ENCODE measurements around the gene TSEN2.

Gene TSEN2

GRCh38 chr3:12479919-12480427, 4.3 kb upstream of the TSEN2 start:
- Histone ChIP-seq H3K4me2 (peak overlapping the region in 3 of 11 experiments; percentile 4 to 49 (median 28); a peak in 4 of 22 replicates), H3K27ac (peak overlapping the region in 8 of 11 experiments; percentile 4 to 62 (median 40); a peak in 10 of 22 replicates), H3K9ac (peak overlapping the region in 10 of 11 experiments; percentile 3 to 42 (median 32); a peak in 10 of 22 replicates), H3K27me3 (no peaks in the 10 kb centered on the region), H3K4me3 (no peak overlapping the region), H3K4me1 (peaks cover 13 to 51% (median 20%) of the 10 kb centered on the region in 10 experiments), H3K9me3 (replicated peaks in 1 of 11) (no peaks in the 10 kb centered on the region), H4K20me1 (no peaks in the 10 kb centered on the region), H3K36me3 (no peaks in the 10 kb centered on the region)
- no peak for TF ChIP-seq Cebpa-rat (IDR thresholded peaks at IDR 0.05)

GRCh38 chr3:12483410-12483809, 870 bp upstream of the TSEN2 start:
- peak overlapping the region; percentile 75 to 84 (median 80); a peak in 19 of 20 replicates for H3K4me3 ChIP-seq
- H3K27ac ChIP-seq = peak overlapping the region in 9 of 11 experiments; percentile 57 to 91 (median 84); a peak in 16 of 22 replicates
- H3K9ac ChIP-seq = peak overlapping the region; percentile 47 to 96 (median 87); a peak in 19 of 22 replicates

GRCh38 chr3:12483872-12484197, 445 bp upstream of the TSEN2 start:
- peak overlapping the region in 10 of 11 experiments; percentile 21 to 91 (median 82); a peak in 17 of 22 replicates for H3K27ac ChIP-seq
- H4K20me1 ChIP-seq = peaks cover 0 to 20% (median 11%) of the 10 kb centered on the region in 11 experiments; a peak in 10 of 22 replicates
- H3K9ac ChIP-seq = peak overlapping the region; percentile 47 to 96 (median 87); a peak in 21 of 22 replicates
- peaks cover 0 to 30% (median 24%) of the 10 kb centered on the region in 11 experiments; a peak in 15 of 22 replicates for H3K36me3 ChIP-seq
- H3K27me3 ChIP-seq = no peaks in the 10 kb centered on the region
- TF ChIP-seq Cebpa-rat (IDR thresholded peaks at IDR 0.05) = no peak
- H3K4me1 ChIP-seq = peaks cover 30 to 70% (median 48%) of the 10 kb centered on the region in 10 experiments
- peak overlapping the region; percentile 85 to 97 (median 93) for H3K4me2 ChIP-seq
- H3K4me3 ChIP-seq = peak overlapping the region; percentile 75 to 84 (median 80)
- no peaks in the 10 kb centered on the region for H3K9me3 ChIP-seq (replicated peaks in 1 of 11)

More at GRCh38 chr3:12483410-12483809, 870 bp upstream of the TSEN2 start:
- no peak for TF ChIP-seq Cebpa-rat (IDR thresholded peaks at IDR 0.05)
- peaks cover 0 to 25% (median 20%) of the 10 kb centered on the region in 11 experiments; a peak in 15 of 22 replicates for H3K36me3 ChIP-seq
- peak overlapping the region; percentile 85 to 97 (median 93) for H3K4me2 ChIP-seq
- H3K4me1 ChIP-seq = peaks cover 30 to 69% (median 48%) of the 10 kb centered on the region in 10 experiments
- H3K27me3 ChIP-seq = no peaks in the 10 kb centered on the region
- no peaks in the 10 kb centered on the region for H3K9me3 ChIP-seq (replicated peaks in 1 of 11)
- H4K20me1 ChIP-seq = peaks cover 0 to 15% (median 6%) of the 10 kb centered on the region in 11 experiments; a peak in 10 of 22 replicates

DNA sequence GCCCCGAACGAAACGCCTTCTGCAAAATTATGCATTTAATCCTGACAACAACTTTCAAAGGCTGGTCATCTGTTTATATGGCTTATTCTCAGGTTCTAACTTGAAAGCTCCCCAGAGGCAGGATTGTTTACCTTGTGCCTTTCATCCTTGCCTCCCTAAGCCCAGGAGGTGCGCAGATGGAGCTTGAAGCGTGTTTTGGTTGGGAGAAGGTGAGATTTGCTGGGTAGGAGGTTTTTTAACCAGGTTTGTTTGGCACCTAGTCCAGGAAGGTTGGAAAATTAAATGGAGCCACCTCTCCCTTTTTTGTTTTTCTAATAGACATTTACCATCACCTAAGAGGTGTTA, 675 bp downstream of the TSEN2 start:
- peak overlapping the region; percentile 75 to 84 (median 80) for H3K4me3 ChIP-seq
- TF ChIP-seq Cebpa-rat (IDR thresholded peaks at IDR 0.05) = no peak
- H3K9ac ChIP-seq = peak overlapping the region; percentile 76 to 96 (median 87)
- H3K9me3 ChIP-seq (replicated peaks in 1 of 11) = no peaks in the 10 kb centered on the region
- peak overlapping the region; percentile 90 to 98 (median 93) for H3K4me2 ChIP-seq
- H3K4me1 ChIP-seq = peaks cover 30 to 61% (median 45%) of the 10 kb centered on the region in 10 experiments
- H4K20me1 ChIP-seq = peaks cover 0 to 31% (median 11%) of the 10 kb centered on the region in 11 experiments; a peak in 10 of 22 replicates
- H3K36me3 ChIP-seq = peaks cover 5 to 41% (median 35%) of the 10 kb centered on the region in 11 experiments; a peak in 20 of 22 replicates
- no peaks in the 10 kb centered on the region for H3K27me3 ChIP-seq
- H3K27ac ChIP-seq = peak overlapping the region; percentile 5 to 95 (median 87); a peak in 21 of 22 replicates

- Histone ChIP-seq H3K9me3 (replicated peaks in 1 of 11) (no peaks in the 10 kb centered on the region), H3K27me3 (no peaks in the 10 kb centered on the region), H3K36me3 (peaks cover 11 to 51% (median 46%) of the 10 kb centered on the region in 11 experiments), H3K4me3 (peak overlapping the region in 2 of 10 experiments; percentile 75 to 80; a peak in 3 of 20 replicates), H3K4me2 (peak overlapping the region; percentile 90 to 98 (median 93); a peak in 21 of 22 replicates), H3K9ac (no peak overlapping the region; a peak in 1 of 22 replicates), H4K20me1 (peaks cover 0 to 41% (median 11%) of the 10 kb centered on the region in 11 experiments; a peak in 10 of 22 replicates), H3K27ac (no peak overlapping the region), H3K4me1 (peaks cover 30 to 58% (median 45%) of the 10 kb centered on the region in 10 experiments)
- TF ChIP-seq Cebpa-rat (IDR thresholded peaks at IDR 0.05) = no peak
These were observed 1.7 kb downstream of the TSEN2 start for GRCh38 chr3:12486001-12486400.

- no peak overlapping the region for H3K4me3 ChIP-seq
- no peaks in the 10 kb centered on the region for H3K27me3 ChIP-seq
- peaks cover 0 to 50% (median 11%) of the 10 kb centered on the region in 11 experiments; a peak in 10 of 22 replicates for H4K20me1 ChIP-seq
- no peak for TF ChIP-seq Cebpa-rat (IDR thresholded peaks at IDR 0.05)
- 0 out of 22 replicates have a peak overlapping the region, but pooled peaks of 1 of the 11 experiments have one; percentile 18 for H3K27ac ChIP-seq
- H3K4me2 ChIP-seq = peak overlapping the region in 7 of 11 experiments; percentile 63 to 95 (median 93); a peak in 15 of 22 replicates
- H3K9me3 ChIP-seq (replicated peaks in 1 of 11) = no peaks in the 10 kb centered on the region
- H3K9ac ChIP-seq = no peak overlapping the region
- H3K4me1 ChIP-seq = peaks cover 30 to 58% (median 45%) of the 10 kb centered on the region in 10 experiments
- peaks cover 20 to 60% (median 55%) of the 10 kb centered on the region in 11 experiments for H3K36me3 ChIP-seq
These were observed 2.6 kb downstream of the TSEN2 start for GRCh38 chr3:12486916-12487315.

- H3K27ac ChIP-seq = 0 out of 22 replicates have a peak overlapping the region, but pooled peaks of 1 of the 11 experiments have one; percentile 18
- peaks cover 24 to 65% (median 59%) of the 10 kb centered on the region in 11 experiments for H3K36me3 ChIP-seq
- H3K9ac ChIP-seq = no peak overlapping the region
- H3K27me3 ChIP-seq = no peaks in the 10 kb centered on the region
- no peak for TF ChIP-seq Cebpa-rat (IDR thresholded peaks at IDR 0.05)
- peak overlapping the region in 7 of 11 experiments; percentile 63 to 95 (median 93); a peak in 12 of 22 replicates for H3K4me2 ChIP-seq
- H3K4me3 ChIP-seq = no peak overlapping the region
- peaks cover 0 to 55% (median 11%) of the 10 kb centered on the region in 11 experiments; a peak in 11 of 22 replicates for H4K20me1 ChIP-seq
- peaks cover 30 to 54% (median 44%) of the 10 kb centered on the region in 10 experiments for H3K4me1 ChIP-seq
- H3K9me3 ChIP-seq (replicated peaks in 1 of 11) = no peaks in the 10 kb centered on the region
These were observed 3.1 kb downstream of the TSEN2 start for GRCh38 chr3:12487336-12487735.

DNA sequence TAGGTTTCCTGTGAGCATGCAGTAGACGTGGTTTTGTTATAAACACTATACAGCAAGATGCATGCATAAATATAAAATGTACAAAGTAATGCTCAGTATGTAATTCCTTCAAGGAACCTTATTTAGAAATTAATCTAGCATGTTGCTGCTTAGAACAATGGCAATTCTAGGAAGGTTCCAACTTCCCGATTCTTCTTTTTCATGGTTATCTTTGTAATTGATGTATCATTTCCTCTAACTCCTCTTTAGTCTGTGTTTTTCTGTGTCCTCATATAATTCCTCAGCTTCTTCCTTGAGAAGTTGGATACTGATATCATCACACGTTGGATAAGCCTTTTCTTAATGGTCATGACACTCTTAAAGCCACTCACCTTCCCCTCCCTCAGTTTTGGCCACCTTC, 3.5 kb downstream of the TSEN2 start:
- Histone ChIP-seq H3K9ac (no peak overlapping the region), H3K4me3 (no peak overlapping the region), H3K36me3 (peaks cover 28 to 69% (median 64%) of the 10 kb centered on the region in 11 experiments), H3K4me1 (peaks cover 30 to 50% (median 42%) of the 10 kb centered on the region in 10 experiments), H3K4me2 (peak overlapping the region in 5 of 11 experiments; percentile 63 to 95 (median 92); a peak in 7 of 22 replicates), H4K20me1 (peaks cover 0 to 59% (median 11%) of the 10 kb centered on the region in 11 experiments; a peak in 11 of 22 replicates), H3K27me3 (no peaks in the 10 kb centered on the region), H3K27ac (0 out of 22 replicates have a peak overlapping the region, but pooled peaks of 1 of the 11 experiments have one; percentile 18), H3K9me3 (replicated peaks in 1 of 11) (no peaks in the 10 kb centered on the region)
- TF ChIP-seq Cebpa-rat (IDR thresholded peaks at IDR 0.05) = no peak

- no peak overlapping the region for H3K4me2 ChIP-seq
- H3K27ac ChIP-seq = no peak overlapping the region
- H3K4me1 ChIP-seq = peaks cover 18 to 38% (median 30%) of the 10 kb centered on the region in 10 experiments
- no peaks in the 10 kb centered on the region for H3K27me3 ChIP-seq
- H3K9me3 ChIP-seq (replicated peaks in 1 of 11) = no peaks in the 10 kb centered on the region
- no peak for TF ChIP-seq Cebpa-rat (IDR thresholded peaks at IDR 0.05)
- H3K4me3 ChIP-seq = no peak overlapping the region
- H3K9ac ChIP-seq = no peak overlapping the region
- peaks cover 0 to 66% (median 11%) of the 10 kb centered on the region in 11 experiments; a peak in 11 of 22 replicates for H4K20me1 ChIP-seq
- peaks cover 42 to 85% (median 80%) of the 10 kb centered on the region in 11 experiments for H3K36me3 ChIP-seq
These were observed 5.1 kb downstream of the TSEN2 start for GRCh38 chr3:12489368-12489767.
